ENCODE results near the gene UBE2E1. TPM values are rescaled to one million over a fixed set of nuclear protein-coding genes. Genes with fewer than 3 reads are reported as not detected.

Gene UBE2E1
- total RNA-seq, 5 donors from 2014 or later (not counting 1 experiment from before 2014, with no cell fraction given) = 39.1 to 71.8 (median 51.6) TPM

GRCh38 chr3:23835087-23835486 lies 29.3 kb downstream of the UBE2E1 start:
- ChIA-PET CTCF (interaction anchor here (0.7 to 1.5 kb wide), 4 partner anchors 9 to 81 kb away, joined by 3 to 5 read pairs (median 4); partner anchors contain the start of genes NKIRAS1 (in 1 of the 2) and RPL15 (in 1 of the 2)), POLR2A (no interaction called here)
- Mint-ChIP-seq H3K9me3 (no peaks in the 10 kb centered on the region), H3K4me3 (no peak overlapping the region), H3K27me3 (no peaks in the 10 kb centered on the region), H3K27ac (no peak overlapping the region), H3K36me3 (peaks cover 3% of the 10 kb centered on the region), H3K4me1 (peaks cover 51 to 62% (median 59%) of the 10 kb centered on the region in 3 donors)
- H3K27ac ChIP-seq (ENCODE audit: low read length) = no peak overlapping the region
- no peaks in the 10 kb centered on the region for H3K36me3 ChIP-seq (ENCODE audit: control insufficient read depth in 2 of 2, extremely low read depth in 1 of 2, insufficient read depth in 1 of 2, low read length in 1 of 2)
- WGBS (ENCODE audit: insufficient coverage) = no CpG with 5 or more reads among the region's 2 CpGs
- no peak for ATAC-seq (replicated peaks in 1 of 4)
- no peaks in the 10 kb centered on the region for H3K27me3 ChIP-seq (replicated peaks in 1 of 2; ENCODE audit: control insufficient read depth in 2 of 2, extremely low read depth in 1 of 2, insufficient read depth in 2 of 2, low read length in 1 of 2)
- no peak overlapping the region for H3K4me3 ChIP-seq (ENCODE audit: control insufficient read depth in 1 of 2, extremely low read depth in 1 of 2, low read length in 1 of 2)
- DNase-seq = no peak
- no peaks in the 10 kb centered on the region for H3K9me3 ChIP-seq
- no peaks in the 10 kb centered on the region for H3K4me1 ChIP-seq (ENCODE audit: control insufficient read depth in 1 of 2, extremely low read depth in 1 of 2, insufficient read depth in 2 of 2, low read length in 2 of 2)

GRCh38 chr3:23835802-23836201 lies 30.0 kb downstream of the UBE2E1 start:
- H3K27me3 Mint-ChIP-seq = no peaks in the 10 kb centered on the region
- CTCF ChIA-PET = interaction anchor here (0.7 to 1.0 kb wide), 3 partner anchors 10 to 18 kb away, joined by 3 to 9 read pairs (median 4); no protein-coding TSS in a partner anchor
- POLR2A ChIA-PET = no interaction called here

DNA sequence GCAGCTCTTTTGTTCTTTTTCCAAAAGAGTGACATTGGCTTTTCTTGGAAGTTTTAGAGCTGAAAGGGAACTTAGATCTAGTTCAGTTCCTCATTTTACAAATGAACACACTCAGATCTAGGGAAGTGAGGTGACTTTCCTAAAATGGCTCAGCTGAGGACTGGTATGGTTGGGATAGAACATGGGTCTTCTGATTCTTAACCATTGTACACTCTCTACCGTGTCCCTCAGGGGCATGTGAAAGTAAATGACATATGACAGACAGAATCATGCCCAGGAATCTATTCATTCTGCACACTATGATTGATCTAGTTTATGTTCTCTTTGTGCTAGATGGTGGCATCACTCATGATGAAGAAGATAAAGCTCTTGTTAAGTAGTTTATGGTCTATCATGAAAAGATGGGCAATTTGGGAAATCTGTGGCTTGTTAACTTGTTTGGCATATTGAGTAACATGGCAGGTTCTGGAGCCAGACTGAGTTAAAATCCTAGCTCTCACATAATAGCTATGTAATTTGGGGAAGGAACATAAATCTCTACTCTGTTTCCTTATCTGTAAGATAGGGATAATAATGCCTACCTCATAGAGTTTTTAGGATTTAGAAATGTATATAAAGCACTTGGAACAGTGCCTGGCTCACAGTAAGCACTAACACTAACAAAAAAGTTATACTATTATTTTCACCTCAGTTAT lies 30.9 kb downstream of the UBE2E1 start:
- ChIA-PET POLR2A (no interaction called here), CTCF (interaction anchor here in 1 of 2 donors (0.8 kb wide), 1 partner anchor 10 kb away, joined by 3 read pairs; no protein-coding TSS in a partner anchor)
- ATAC-seq (replicated peaks in 1 of 4) (no peak), DNase-seq (no peak)
- Mint-ChIP-seq H3K4me1 (peaks cover 52 to 63% (median 61%) of the 10 kb centered on the region in 3 donors), H3K36me3 (no peaks in the 10 kb centered on the region), H3K4me3 (no peak overlapping the region), H3K27me3 (no peaks in the 10 kb centered on the region), H3K27ac (peak overlapping the region in 1 of 2 donors; percentile 6), H3K9me3 (no peaks in the 10 kb centered on the region)
- Histone ChIP-seq H3K9me3 (no peaks in the 10 kb centered on the region), H3K27me3 (replicated peaks in 1 of 2; ENCODE audit: control insufficient read depth in 2 of 2, extremely low read depth in 1 of 2, insufficient read depth in 2 of 2, low read length in 1 of 2) (no peaks in the 10 kb centered on the region), H3K27ac (ENCODE audit: low read length) (no peak overlapping the region), H3K4me1 (ENCODE audit: control insufficient read depth in 1 of 2, extremely low read depth in 1 of 2, insufficient read depth in 2 of 2, low read length in 2 of 2) (no peaks in the 10 kb centered on the region), H3K4me3 (ENCODE audit: control insufficient read depth in 1 of 2, extremely low read depth in 1 of 2, low read length in 1 of 2) (no peak overlapping the region), H3K36me3 (ENCODE audit: control insufficient read depth in 2 of 2, extremely low read depth in 1 of 2, insufficient read depth in 1 of 2, low read length in 1 of 2) (peaks cover 0 to 4% of the 10 kb centered on the region in 2 donors)
- no CpG with 5 or more reads among the region's 1 CpG for WGBS (ENCODE audit: insufficient coverage)

More at GRCh38 chr3:23835802-23836201, 30.0 kb downstream of the UBE2E1 start:
- ATAC-seq (replicated peaks in 1 of 4) (no peak), DNase-seq (no peak)
- no peak overlapping the region for H3K27ac Mint-ChIP-seq
- no CpG with 5 or more reads among the region's 2 CpGs for WGBS (ENCODE audit: insufficient coverage)
- H3K4me3 Mint-ChIP-seq = no peak overlapping the region
- no peaks in the 10 kb centered on the region for H3K27me3 ChIP-seq (replicated peaks in 1 of 2; ENCODE audit: control insufficient read depth in 2 of 2, extremely low read depth in 1 of 2, insufficient read depth in 2 of 2, low read length in 1 of 2)
- H3K27ac ChIP-seq (ENCODE audit: low read length) = no peak overlapping the region
- H3K9me3 ChIP-seq = no peaks in the 10 kb centered on the region
- H3K36me3 ChIP-seq (ENCODE audit: control insufficient read depth in 2 of 2, extremely low read depth in 1 of 2, insufficient read depth in 1 of 2, low read length in 1 of 2) = peaks cover 0 to 4% of the 10 kb centered on the region in 2 donors
- peaks cover 50 to 62% (median 59%) of the 10 kb centered on the region in 3 donors for H3K4me1 Mint-ChIP-seq
- no peaks in the 10 kb centered on the region for H3K4me1 ChIP-seq (ENCODE audit: control insufficient read depth in 1 of 2, extremely low read depth in 1 of 2, insufficient read depth in 2 of 2, low read length in 2 of 2)
- H3K9me3 Mint-ChIP-seq = no peaks in the 10 kb centered on the region
- no peak overlapping the region for H3K4me3 ChIP-seq (ENCODE audit: control insufficient read depth in 1 of 2, extremely low read depth in 1 of 2, low read length in 1 of 2)
- peaks cover 3% of the 10 kb centered on the region for H3K36me3 Mint-ChIP-seq

GRCh38 chr3:23837286-23837685 lies 31.5 kb downstream of the UBE2E1 start:
- Mint-ChIP-seq H3K4me3 (no peak overlapping the region), H3K27me3 (no peaks in the 10 kb centered on the region), H3K9me3 (no peaks in the 10 kb centered on the region), H3K4me1 (peaks cover 50 to 63% (median 60%) of the 10 kb centered on the region in 3 donors), H3K27ac (peak overlapping the region in 1 of 2 donors; percentile 6), H3K36me3 (no peaks in the 10 kb centered on the region)
- Histone ChIP-seq H3K4me1 (ENCODE audit: control insufficient read depth in 1 of 2, extremely low read depth in 1 of 2, insufficient read depth in 2 of 2, low read length in 2 of 2) (no peaks in the 10 kb centered on the region), H3K27me3 (replicated peaks in 1 of 2; ENCODE audit: control insufficient read depth in 2 of 2, extremely low read depth in 1 of 2, insufficient read depth in 2 of 2, low read length in 1 of 2) (no peaks in the 10 kb centered on the region), H3K9me3 (no peaks in the 10 kb centered on the region), H3K4me3 (ENCODE audit: control insufficient read depth in 1 of 2, extremely low read depth in 1 of 2, low read length in 1 of 2) (no peak overlapping the region), H3K27ac (ENCODE audit: low read length) (no peak overlapping the region), H3K36me3 (ENCODE audit: control insufficient read depth in 2 of 2, extremely low read depth in 1 of 2, insufficient read depth in 1 of 2, low read length in 1 of 2) (peaks cover 0 to 4% of the 10 kb centered on the region in 2 donors)
- DNase-seq (no peak), ATAC-seq (replicated peaks in 1 of 4) (no peak)
- no CpG with 5 or more reads among the region's 1 CpG for WGBS (ENCODE audit: insufficient coverage)
- POLR2A ChIA-PET = no interaction called here
- CTCF ChIA-PET = interaction anchor here in 1 of 2 donors (0.8 kb wide), 1 partner anchor 10 kb away, joined by 3 read pairs; no protein-coding TSS in a partner anchor

GRCh38 chr3:23837691-23838090 lies 31.9 kb downstream of the UBE2E1 start:
- Mint-ChIP-seq H3K27ac (no peak overlapping the region), H3K27me3 (no peaks in the 10 kb centered on the region), H3K36me3 (no peaks in the 10 kb centered on the region), H3K9me3 (no peaks in the 10 kb centered on the region), H3K4me3 (no peak overlapping the region), H3K4me1 (peaks cover 49 to 65% (median 60%) of the 10 kb centered on the region in 3 donors)
- ChIA-PET POLR2A (no interaction called here), CTCF (interaction anchor here (0.5 to 0.8 kb wide), 2 partner anchors 11 to 207 kb away, joined by 3 to 5 read pairs; no protein-coding TSS in a partner anchor)
- ATAC-seq (replicated peaks in 1 of 4) (no peak), DNase-seq (no peak)
- WGBS (ENCODE audit: insufficient coverage) = no CpG with 5 or more reads among the region's 1 CpG
- no peaks in the 10 kb centered on the region for H3K27me3 ChIP-seq (replicated peaks in 1 of 2; ENCODE audit: control insufficient read depth in 2 of 2, extremely low read depth in 1 of 2, insufficient read depth in 2 of 2, low read length in 1 of 2)
- no peak overlapping the region for H3K4me3 ChIP-seq (ENCODE audit: control insufficient read depth in 1 of 2, extremely low read depth in 1 of 2, low read length in 1 of 2)
- no peaks in the 10 kb centered on the region for H3K9me3 ChIP-seq
- H3K36me3 ChIP-seq (ENCODE audit: control insufficient read depth in 2 of 2, extremely low read depth in 1 of 2, insufficient read depth in 1 of 2, low read length in 1 of 2) = peaks cover 0 to 4% of the 10 kb centered on the region in 2 donors
- H3K27ac ChIP-seq (ENCODE audit: low read length) = no peak overlapping the region
- no peaks in the 10 kb centered on the region for H3K4me1 ChIP-seq (ENCODE audit: control insufficient read depth in 1 of 2, extremely low read depth in 1 of 2, insufficient read depth in 2 of 2, low read length in 2 of 2)

- H3K9me3 ChIP-seq = no peaks in the 10 kb centered on the region
- DNase-seq (no peak), ATAC-seq (replicated peaks in 1 of 4) (no peak)
- no peaks in the 10 kb centered on the region for H3K27me3 ChIP-seq (replicated peaks in 1 of 2; ENCODE audit: control insufficient read depth in 2 of 2, extremely low read depth in 1 of 2, insufficient read depth in 2 of 2, low read length in 1 of 2)
- Mint-ChIP-seq H3K9me3 (no peaks in the 10 kb centered on the region), H3K4me1 (peaks cover 60 to 67% (median 67%) of the 10 kb centered on the region in 3 donors), H3K36me3 (peaks cover 10% of the 10 kb centered on the region), H3K27ac (no peak overlapping the region), H3K27me3 (no peaks in the 10 kb centered on the region), H3K4me3 (no peak overlapping the region)
- no peaks in the 10 kb centered on the region for H3K4me1 ChIP-seq (ENCODE audit: control insufficient read depth in 1 of 2, extremely low read depth in 1 of 2, insufficient read depth in 2 of 2, low read length in 2 of 2)
- ChIA-PET POLR2A (no interaction called here), CTCF (no interaction called here)
- no peak overlapping the region for H3K27ac ChIP-seq (ENCODE audit: low read length)
- WGBS (ENCODE audit: insufficient coverage) = 100% methylated on average over 4 of the region's 5 CpGs
- H3K36me3 ChIP-seq (ENCODE audit: control insufficient read depth in 2 of 2, extremely low read depth in 1 of 2, insufficient read depth in 1 of 2, low read length in 1 of 2) = peaks cover 0 to 4% of the 10 kb centered on the region in 2 donors
- H3K4me3 ChIP-seq (ENCODE audit: control insufficient read depth in 1 of 2, extremely low read depth in 1 of 2, low read length in 1 of 2) = no peak overlapping the region
Measured at GRCh38 chr3:23840521-23840920, 34.8 kb downstream of the UBE2E1 start.

Measured in T-cell (primary cell).